K562 (cell line): ENCODE results near the gene ZKSCAN1.

Experiments
- HDAC6 ChIP-seq: IDR thresholded peaks from 2 replicates; pipeline ENCODE4 v1.6.1; 2012; ENCODE audit warnings: low read depth, mild to moderate bottlenecking, control low read depth, inconsistent platforms, low read length, moderate library complexity
- KLF10 ChIP-seq: fragments of 250-450 bp; sonication (Bioruptor Pico); IDR thresholded peaks from 2 replicates; pipeline ENCODE4 v1.6.1; 2021; ENCODE audit warnings: matching md5 sums
- MAFK ChIP-seq: IDR thresholded peaks from 2 replicates; pipeline ENCODE4 v1.6.1; 2011; ENCODE audit warnings: low read length, improper control_type of control experiment
- SREBF2 ChIP-seq: sonication (generic); formaldehyde crosslinking; IDR thresholded peaks from 2 replicates; pipeline ENCODE4 v1.4.0; 2020; ENCODE audit warnings: mild to moderate bottlenecking, missing genetic modification reagents
- TF ChIP-seq, protein P1 (sequence below): fragments of 250-450 bp; sonication (Bioruptor Pico); IDR thresholded peaks from 2 replicates; pipeline ENCODE4 v1.4.0; 2020
- TF ChIP-seq, protein P2 (sequence below), 2 experiments: fragments of 450-650 bp; conservative IDR thresholded peaks; 2 replicates each; pipeline ENCODE4 v1.6.1; 2017; ENCODE audit warnings: mild to moderate bottlenecking in 2 of 2, moderate library complexity in 2 of 2

DNA sequence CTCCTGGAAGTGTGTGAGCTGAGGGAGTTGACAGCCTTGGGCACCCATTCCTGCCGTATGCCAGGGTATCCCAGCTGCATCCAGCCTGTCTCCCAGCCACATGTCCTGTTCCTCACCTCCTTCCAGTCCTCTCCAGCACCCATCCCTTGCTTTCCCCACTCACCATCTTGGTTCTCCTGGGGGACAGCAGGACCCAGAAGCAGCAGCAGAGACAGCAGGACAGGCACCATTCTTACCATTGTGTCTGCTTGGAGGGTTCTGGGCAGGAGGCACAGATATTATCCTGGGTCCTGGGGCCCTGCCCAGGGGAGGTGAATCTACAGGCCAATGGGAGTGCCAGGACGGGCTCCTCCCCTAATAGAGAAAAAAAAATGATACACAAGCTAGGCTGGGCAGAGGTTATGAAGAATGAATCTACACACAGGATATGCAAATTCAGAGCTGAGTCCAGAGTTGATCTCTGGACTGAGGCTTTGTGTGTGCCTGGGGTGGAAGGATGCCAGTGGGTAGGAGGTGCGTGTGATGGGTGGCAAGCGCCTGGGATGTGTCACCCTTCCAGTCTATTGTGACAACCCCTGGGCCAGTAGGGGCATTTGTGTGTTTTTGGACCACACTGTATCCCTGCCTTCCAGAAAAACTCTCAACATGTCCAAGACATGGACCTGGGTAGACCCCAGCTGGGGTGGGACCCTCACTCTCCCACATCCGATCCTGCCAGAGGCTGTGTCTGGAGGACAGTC lies 39.4 kb upstream of the ZKSCAN1 start, which contains the start of gene AZGP1:
- TF ChIP-seq, protein P1, sequence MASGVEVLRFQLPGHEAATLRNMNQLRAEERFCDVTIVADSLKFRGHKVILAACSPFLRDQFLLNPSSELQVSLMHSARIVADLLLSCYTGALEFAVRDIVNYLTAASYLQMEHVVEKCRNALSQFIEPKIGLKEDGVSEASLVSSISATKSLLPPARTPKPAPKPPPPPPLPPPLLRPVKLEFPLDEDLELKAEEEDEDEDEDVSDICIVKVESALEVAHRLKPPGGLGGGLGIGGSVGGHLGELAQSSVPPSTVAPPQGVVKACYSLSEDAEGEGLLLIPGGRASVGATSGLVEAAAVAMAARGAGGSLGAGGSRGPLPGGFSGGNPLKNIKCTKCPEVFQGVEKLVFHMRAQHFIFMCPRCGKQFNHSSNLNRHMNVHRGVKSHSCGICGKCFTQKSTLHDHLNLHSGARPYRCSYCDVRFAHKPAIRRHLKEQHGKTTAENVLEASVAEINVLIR = no peak
- TF ChIP-seq SREBF2 (CRISPR knock-in tag) (no peak), KLF10 (CRISPR knock-in tag) (no peak), MAFK (no peak), HDAC6 (no peak)
- TF ChIP-seq, protein P2, sequence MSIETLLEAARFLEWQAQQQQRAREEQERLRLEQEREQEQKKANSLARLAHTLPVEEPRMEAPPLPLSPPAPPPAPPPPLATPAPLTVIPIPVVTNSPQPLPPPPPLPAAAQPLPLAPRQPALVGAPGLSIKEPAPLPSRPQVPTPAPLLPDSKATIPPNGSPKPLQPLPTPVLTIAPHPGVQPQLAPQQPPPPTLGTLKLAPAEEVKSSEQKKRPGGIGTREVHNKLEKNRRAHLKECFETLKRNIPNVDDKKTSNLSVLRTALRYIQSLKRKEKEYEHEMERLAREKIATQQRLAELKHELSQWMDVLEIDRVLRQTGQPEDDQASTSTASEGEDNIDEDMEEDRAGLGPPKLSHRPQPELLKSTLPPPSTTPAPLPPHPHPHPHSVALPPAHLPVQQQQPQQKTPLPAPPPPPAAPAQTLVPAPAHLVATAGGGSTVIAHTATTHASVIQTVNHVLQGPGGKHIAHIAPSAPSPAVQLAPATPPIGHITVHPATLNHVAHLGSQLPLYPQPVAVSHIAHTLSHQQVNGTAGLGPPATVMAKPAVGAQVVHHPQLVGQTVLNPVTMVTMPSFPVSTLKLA (conservative IDR thresholded peaks at IDR 0.05) = no peak
